SK-N-SH (cell line): Measurements from ENCODE around the gene PLP2. TPM values are rescaled to one million over a fixed set of nuclear protein-coding genes. Genes with fewer than 3 reads are reported as not detected.

Experiments
- CTCF ChIA-PET: fragments of 300-600, 350-600 bp; formaldehyde crosslinking; extraction: SDS; loops from one replicate; lab custom pipeline; 2021; lab: Yijun Ruan, JAX
- POLR2A ChIA-PET: fragments of 350-600 bp; sonication (Branson Sonifier 250); formaldehyde crosslinking; extraction: SDS; loops from one replicate; lab custom pipeline; 2020; ENCODE audit warnings: antibody characterized with exemption, inconsistent platforms; lab: Yijun Ruan, JAX
- DNase-seq: peaks from one replicate; pipeline ENCODE4 v3.0.0; 2012
- H2AFZ ChIP-seq: fragments of 200-600 bp; sonication (generic); 2 replicates; pipeline ENCODE4 v1.8.1; 2016; ENCODE audit warnings: antibody characterized with exemption, mild to moderate bottlenecking, low read depth
- H3F3A ChIP-seq: fragments of 200-600 bp; sonication (generic); replicated peaks from 2 replicates; pipeline ENCODE3; 2016; ENCODE audit warnings: antibody characterized with exemption, mild to moderate bottlenecking; ENCODE audit not compliant: insufficient read depth
- H3K27ac ChIP-seq, 2 experiments: fragments of 200-500 bp in 1 of 2; fragments of 200-600 bp in 1 of 2; sonication (Bioruptor generic) in 1 of 2; sonication (generic), shearing (Covaris generic) in 1 of 2; 2 replicates each; pipeline versions ENCODE4 v1.5.1 to v1.6.1; 2014 to 2016; ENCODE audit warnings: low read depth in 2 of 2, inconsistent platforms in 1 of 2, low read length in 1 of 2, mild to moderate bottlenecking in 1 of 2, mixed read lengths in 1 of 2
- H3K27me3 ChIP-seq: fragments of 200-600 bp; sonication (generic), shearing (Covaris generic); 2 replicates; pipeline ENCODE4 v1.6.1; 2016; ENCODE audit warnings: mixed run types; ENCODE audit not compliant: insufficient read depth
- H3K36me3 ChIP-seq, 2 experiments: fragments of 200-500 bp in 1 of 2; fragments of 200-600 bp in 1 of 2; sonication (Bioruptor generic) in 1 of 2; sonication (generic) in 1 of 2; replicated peaks in 1 of 2; 2 replicates each; pipeline versions ENCODE3 to v1.5.1; 2014 to 2016; ENCODE audit warnings: low read length in 1 of 2, mild to moderate bottlenecking in 1 of 2; ENCODE audit not compliant: insufficient read depth in 2 of 2, control insufficient read depth in 1 of 2
- H3K4me1 ChIP-seq, 2 experiments: fragments of 200-500 bp in 1 of 2; fragments of 200-600 bp in 1 of 2; sonication (Bioruptor generic) in 1 of 2; sonication (generic), shearing (Covaris generic) in 1 of 2; 2 replicates each; pipeline versions ENCODE4 v1.5.1 to v1.6.1; 2014 to 2016; ENCODE audit warnings: low read depth in 1 of 2, low read length in 1 of 2, mixed run types in 1 of 2; ENCODE audit not compliant: insufficient read depth in 2 of 2, control insufficient read depth in 1 of 2
- H3K4me2 ChIP-seq: fragments of 200-600 bp; sonication (generic), shearing (Covaris generic); 2 replicates; pipeline ENCODE4 v1.6.1; 2017; ENCODE audit warnings: mixed run types
- H3K4me3 ChIP-seq, 2 experiments: fragments of 200-500 bp in 1 of 2; fragments of 200-600 bp in 1 of 2; sonication (Bioruptor generic) in 1 of 2; sonication (generic), shearing (Covaris generic) in 1 of 2; 2 replicates each; pipeline versions ENCODE4 v1.5.1 to v1.8.1; 2014 to 2016; ENCODE audit warnings: low read depth in 2 of 2, inconsistent platforms in 1 of 2, low read length in 1 of 2, mild to moderate bottlenecking in 1 of 2, mixed read lengths in 1 of 2, moderate library complexity in 1 of 2
- H3K79me2 ChIP-seq: fragments of 200-600 bp; sonication (generic); 2 replicates; pipeline ENCODE4 v1.8.1; 2017; ENCODE audit warnings: mild to moderate bottlenecking; ENCODE audit not compliant: insufficient read depth
- H3K9ac ChIP-seq: fragments of 200-600 bp; sonication (generic); 2 replicates; pipeline ENCODE4 v1.6.1; 2017; ENCODE audit warnings: mixed run types
- H3K9me2 ChIP-seq: fragments of 200-600 bp; sonication (generic); 2 replicates; pipeline ENCODE4 v1.6.1; 2017; ENCODE audit warnings: mixed run types
- H3K9me3 ChIP-seq: fragments of 200-600 bp; sonication (generic); 2 replicates; pipeline ENCODE4 v1.6.1; 2017; ENCODE audit warnings: mixed run types, mild to moderate bottlenecking, moderate library complexity
- H4K20me1 ChIP-seq: fragments of 200-600 bp; sonication (generic); 2 replicates; pipeline ENCODE4 v1.6.1; 2017; ENCODE audit warnings: mild to moderate bottlenecking, mixed run types; ENCODE audit not compliant: insufficient read depth
- CHD2 ChIP-seq: fragments of 150-350 bp; IDR thresholded peaks from 2 replicates; pipeline ENCODE4 v1.6.1; 2018; ENCODE audit warnings: low read length; ENCODE audit not compliant: partially characterized antibody
- ELF1 ChIP-seq: IDR thresholded peaks from 2 replicates; pipeline ENCODE4 v1.4.0; 2012
- EP300 ChIP-seq, 2 experiments: IDR thresholded peaks; 2 replicates each; pipeline versions ENCODE4 v1.4.0 to v1.6.1; 2012; ENCODE audit warnings: borderline replicate concordance in 1 of 2, low read depth in 1 of 2, low read length in 1 of 2
- EZH2phosphoT487 ChIP-seq: fragments of 200-600 bp; sonication (generic); IDR thresholded peaks from 2 replicates; pipeline ENCODE4 v1.6.1; 2017; ENCODE audit warnings: low read depth, mixed run types, mild to moderate bottlenecking, antibody characterized with exemption, moderate library complexity, borderline replicate concordance
- FOSL2 ChIP-seq: IDR thresholded peaks from 2 replicates; pipeline ENCODE4 v1.4.0; 2012; ENCODE audit warnings: low read depth, mild to moderate bottlenecking, moderate library complexity, borderline replicate concordance
- FOXM1 ChIP-seq: IDR thresholded peaks from 2 replicates; pipeline ENCODE4 v1.4.0; 2012; ENCODE audit warnings: low read depth, mild to moderate bottlenecking
- GABPA ChIP-seq: IDR thresholded peaks from 2 replicates; pipeline ENCODE4 v1.4.0; 2012; ENCODE audit warnings: low read depth, mild to moderate bottlenecking
- GATA2 ChIP-seq: sonication (generic); formaldehyde crosslinking; IDR thresholded peaks from 2 replicates; pipeline ENCODE4 v1.5.0; 2020; ENCODE audit warnings: mild to moderate bottlenecking, missing genetic modification reagents
- IRF3 ChIP-seq: fragments of 150-350 bp; IDR thresholded peaks from 2 replicates; pipeline ENCODE4 v1.6.1; 2016; ENCODE audit warnings: mild to moderate bottlenecking, low read depth, low read length
- JUND ChIP-seq: IDR thresholded peaks from 2 replicates; pipeline ENCODE4 v1.4.0; 2012
- MAX ChIP-seq: IDR thresholded peaks from 2 replicates; pipeline ENCODE4 v1.4.0; 2012; ENCODE audit warnings: low read depth
- NFIC ChIP-seq: IDR thresholded peaks from 2 replicates; pipeline ENCODE4 v1.4.0; 2012; ENCODE audit warnings: borderline replicate concordance
- PBX3 ChIP-seq: IDR thresholded peaks from 2 replicates; pipeline ENCODE4; 2012
- RAD21 ChIP-seq: IDR thresholded peaks from 2 replicates; pipeline ENCODE4 v1.6.1; 2012; ENCODE audit warnings: mild to moderate bottlenecking, low read length
- REST ChIP-seq: IDR thresholded peaks from 2 replicates; pipeline ENCODE4 v1.6.1; 2012; ENCODE audit warnings: mild to moderate bottlenecking, low read depth, low read length, moderate library complexity
- RFX5 ChIP-seq: IDR thresholded peaks from 2 replicates; pipeline ENCODE4 v1.6.1; 2012; ENCODE audit warnings: mild to moderate bottlenecking, improper control_type of control experiment, low read length
- RXRA ChIP-seq: IDR thresholded peaks from 2 replicates; pipeline ENCODE4 v1.4.0; 2012; ENCODE audit warnings: low read depth, mild to moderate bottlenecking, borderline replicate concordance
- SMC3 ChIP-seq: IDR thresholded peaks from 2 replicates; pipeline ENCODE4 v1.6.1; 2012; ENCODE audit warnings: low read depth, low read length, improper control_type of control experiment
- TCF12 ChIP-seq: IDR thresholded peaks from 2 replicates; pipeline ENCODE4 v1.4.0; 2012
- TEAD4 ChIP-seq: IDR thresholded peaks from 2 replicates; pipeline ENCODE4 v1.4.0; 2012; ENCODE audit warnings: mild to moderate bottlenecking, borderline replicate concordance; ENCODE audit not compliant: insufficient read depth
- USF1 ChIP-seq: IDR thresholded peaks from 2 replicates; pipeline ENCODE4 v1.4.0; 2012; ENCODE audit warnings: low read depth, borderline replicate concordance
- YY1 ChIP-seq: IDR thresholded peaks from 2 replicates; pipeline ENCODE4 v1.4.0; 2012; ENCODE audit warnings: low read depth, mild to moderate bottlenecking
- ZBTB33 ChIP-seq: IDR thresholded peaks from 2 replicates; pipeline ENCODE4 v1.4.0; 2012; ENCODE audit warnings: low read depth, borderline replicate concordance
- WGBS: methylation state at CpG from one replicate; pipeline ENCODE4 v1.1.6; 2017; ENCODE audit warnings: low lambda C conversion rate; 5-methylcytosine and 5-hydroxymethylcytosine counted together
- polyA plus RNA-seq, 3 experiments: library from polyadenylated mRNA; depleted of rRNA; stranded (reverse); fragments of >200 nt; gene quantifications; 2 replicates each; pipeline ENCODE4 v1.2.3, GENCODE V29; 2012

Gene PLP2
- polyA plus RNA-seq, 1 of the 3 experiments (the other 2 are of a cell fraction) = 146 TPM

- no peaks in the 10 kb centered on the region for H3K36me3 ChIP-seq
- H3K9me2 ChIP-seq = no peaks in the 10 kb centered on the region
- no peaks in the 10 kb centered on the region for H3K79me2 ChIP-seq
- no peak overlapping the region for H2AFZ ChIP-seq
- no peaks in the 10 kb centered on the region for H3F3A ChIP-seq
- no peak overlapping the region for H3K4me3 ChIP-seq
- H3K27ac ChIP-seq = no peak overlapping the region
- H3K9me3 ChIP-seq = no peaks in the 10 kb centered on the region
- no peaks in the 10 kb centered on the region for H4K20me1 ChIP-seq
- H3K9ac ChIP-seq = no peak overlapping the region
- no peak overlapping the region for H3K4me2 ChIP-seq
- WGBS = 62% methylated on average over 10 of the region's 10 CpGs
- peaks cover 9% of the 10 kb centered on the region; the same call in 1 of the 2 replicates for H3K27me3 ChIP-seq
- POLR2A ChIA-PET = interaction anchor here (1.0 kb wide), 1 partner anchor 89 kb away, joined by 3 read pairs; no protein-coding TSS in a partner anchor
- CTCF ChIA-PET = interaction anchor here (0.6 to 1.7 kb wide), 28 partner anchors 13 to 677 kb away, joined by 3 to 9 read pairs (median 3); no protein-coding TSS in a partner anchor
- DNase-seq = no peak
- no peaks in the 10 kb centered on the region; a peak in 1 of 4 replicates for H3K4me1 ChIP-seq
- TF ChIP-seq REST (no peak), TCF12 (no peak), FOXM1 (no peak), USF1 (no peak), PBX3 (no peak), RXRA (no peak), GABPA (no peak), ELF1 (no peak), GATA2 (CRISPR knock-in tag) (no peak), TEAD4 (no peak), CHD2 (no peak), IRF3 (no peak), YY1 (no peak), SMC3 (peak; percentile 26; the same call in 1 of the 2 replicates), RFX5 (no peak), NFIC (no peak), JUND (no peak), EZH2phosphoT487 (no peak), MAX (no peak), EP300 (IDR thresholded peaks at IDR 0.05; ENCODE audit: borderline replicate concordance in 1 of 2, low read depth in 1 of 2, low read length in 1 of 2) (no peak), RAD21 (peak; percentile 45; the same call in 1 of the 2 replicates), ZBTB33 (no peak), FOSL2 (no peak)
Measured at GRCh38 chrX:49192722-49193328, 21.1 kb downstream of the PLP2 start.
